NCI-H2107 treated with DMSO at 0.1 percent for 48 hours (cell line): Measurements from ENCODE around the gene EXOC6B.
"Not testable (repeated sequence)": the region's sequence is repeated elsewhere in the genome, so short reads cannot be mapped to it uniquely, and the experiment has no call there.

ENCODE experiments used
- DNase-seq: peaks from one replicate; lab custom pipeline; 2025; ENCODE audit not compliant: unreplicated experiment; lab: John Stamatoyannopoulos, UW

EXOC6B gene

GRCh38 chr2:72619626-72620025 lies 206.2 kb downstream of the EXOC6B start:
- DNase-seq = no peak

DNA sequence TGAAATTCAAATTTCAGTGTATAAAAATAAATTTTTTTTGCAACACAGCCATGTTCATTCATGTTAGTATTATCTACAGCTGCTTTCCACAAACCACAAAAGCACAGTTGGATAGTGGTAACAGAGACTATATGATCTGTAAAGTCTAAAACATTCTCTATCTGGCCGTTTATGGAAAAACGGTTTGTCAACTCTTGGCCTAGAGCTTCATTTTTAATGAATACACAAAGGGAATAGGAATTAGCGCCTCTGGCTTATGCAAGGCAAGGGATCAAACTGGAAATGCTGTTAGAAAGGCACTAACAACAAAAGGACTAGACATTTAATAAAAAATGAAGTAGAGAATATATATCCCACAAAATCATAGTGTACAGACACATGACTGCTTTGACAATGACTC lies 211.9 kb downstream of the EXOC6B start:
- no peak for DNase-seq

DNA sequence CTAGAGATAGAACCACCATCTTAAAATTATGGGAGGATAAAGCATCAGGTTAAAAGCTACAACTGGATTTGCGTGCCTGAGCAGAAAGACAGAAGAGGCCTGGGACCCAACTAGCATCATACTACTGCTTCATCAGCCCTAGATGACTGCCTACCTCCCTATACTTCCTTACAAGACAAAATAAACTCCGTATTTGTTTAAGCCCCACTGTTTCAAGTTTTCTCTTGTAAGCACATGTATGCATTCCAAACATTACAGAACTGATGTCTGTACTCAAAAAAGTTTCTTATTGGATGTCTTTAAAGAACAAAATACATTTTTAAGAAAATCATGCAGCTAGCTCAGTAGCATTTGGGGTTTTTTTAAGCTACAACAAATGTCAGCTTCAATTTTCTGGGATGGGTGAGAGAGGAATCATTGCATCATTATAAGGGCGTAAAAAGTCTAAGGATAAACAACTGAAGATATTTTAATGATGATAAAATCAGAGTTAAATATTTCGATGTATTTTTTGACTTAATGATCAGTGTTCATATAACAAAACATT lies 213.1 kb downstream of the EXOC6B start:
- DNase-seq = no peak

- no peak for DNase-seq
Observed at GRCh38 chr2:72607189-72607588, 218.6 kb downstream of the EXOC6B start.

DNA sequence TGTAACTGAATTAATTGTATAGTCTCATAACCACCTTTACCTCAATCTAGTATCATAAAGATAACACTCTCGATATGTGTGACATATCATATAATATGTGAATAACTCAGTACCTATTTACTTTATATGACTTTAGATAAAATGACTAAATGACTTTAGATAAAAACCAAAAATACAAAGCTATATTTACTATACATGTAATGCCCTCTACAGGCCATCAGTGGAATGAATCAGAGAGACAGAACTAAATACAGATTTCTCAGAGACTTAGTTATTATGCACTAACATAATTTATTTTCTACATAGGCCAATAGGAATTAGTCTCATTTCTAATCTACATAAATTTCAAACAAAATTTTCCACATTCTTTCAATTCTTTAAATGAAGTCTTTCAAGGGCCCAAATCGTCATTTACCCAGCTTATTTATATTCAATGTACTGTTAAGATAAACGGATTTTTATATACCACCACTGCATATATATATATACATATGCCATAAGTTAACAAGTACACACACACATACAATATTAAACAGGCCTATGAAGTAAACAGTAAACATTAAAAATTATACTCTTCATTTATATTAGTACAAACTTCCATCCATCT lies 219.9 kb downstream of the EXOC6B start:
- DNase-seq = no peak

DNA sequence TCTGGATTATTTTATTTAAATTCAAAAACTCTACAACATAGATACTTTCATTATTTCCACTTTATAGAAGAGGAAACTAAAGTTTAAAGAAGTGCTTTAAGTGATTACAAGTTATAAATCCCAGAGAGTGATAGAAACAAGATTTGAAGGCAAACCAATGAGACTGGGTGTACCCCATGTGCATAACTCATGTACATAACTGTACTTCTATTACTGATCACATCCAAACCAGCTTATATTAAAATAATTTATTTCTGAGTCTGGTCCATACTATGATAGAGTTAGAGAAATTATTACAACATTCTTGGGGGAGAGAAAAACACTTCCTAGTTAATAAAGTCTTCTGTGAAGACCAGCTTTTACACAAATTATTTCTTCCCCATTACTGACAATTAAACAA lies 221.4 kb downstream of the EXOC6B start:
- no peak for DNase-seq

GRCh38 chr2:72603481-72603880 lies 222.4 kb downstream of the EXOC6B start:
- no peak for DNase-seq

- DNase-seq = no peak
Observed at GRCh38 chr2:72602711-72603110, 223.1 kb downstream of the EXOC6B start.

- DNase-seq = no peak
Observed at GRCh38 chr2:72602095-72602494, 223.7 kb downstream of the EXOC6B start.

GRCh38 chr2:72583836-72584235 lies 242.0 kb downstream of the EXOC6B start:
- not testable (repeated sequence) for DNase-seq

- no peak for DNase-seq
Observed at GRCh38 chr2:72583376-72583775, 242.5 kb downstream of the EXOC6B start.

DNA sequence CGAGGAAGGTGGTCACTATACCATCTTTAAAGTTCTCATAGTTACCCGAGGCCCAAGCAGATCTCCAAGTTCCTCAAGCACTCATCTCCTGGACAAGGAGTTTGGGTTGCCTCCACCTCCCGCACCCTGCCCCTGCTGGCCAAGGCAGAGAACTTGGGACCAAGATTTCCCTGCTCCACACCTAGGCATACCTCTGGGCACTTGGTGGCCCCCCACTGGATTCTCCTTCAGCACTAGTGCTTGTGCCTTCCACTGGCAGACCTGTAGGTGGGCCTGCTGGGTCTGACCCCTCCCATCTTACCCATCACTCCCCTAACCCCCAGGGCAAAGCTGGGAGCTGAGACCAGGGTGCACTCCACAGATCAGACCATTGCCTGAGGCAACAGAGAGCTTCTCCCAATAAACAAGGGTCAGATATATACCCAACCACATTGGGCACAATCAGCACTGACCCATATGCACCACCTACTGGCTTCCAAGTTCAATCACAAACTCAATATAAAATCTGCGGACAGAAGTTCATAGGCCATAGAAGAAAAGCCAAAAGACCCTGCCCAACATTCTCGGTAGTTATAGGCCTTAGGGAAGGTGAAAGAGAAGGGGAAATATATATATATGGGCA lies 244.2 kb downstream of the EXOC6B start:
- no peak for DNase-seq

- DNase-seq = peak; percentile 66
Observed at GRCh38 chr2:72579591-72580180, 246.1 kb downstream of the EXOC6B start.

GRCh38 chr2:72576861-72577260 lies 249.0 kb downstream of the EXOC6B start:
- no peak for DNase-seq

GRCh38 chr2:72576459-72576858 lies 249.4 kb downstream of the EXOC6B start:
- no peak for DNase-seq

DNA sequence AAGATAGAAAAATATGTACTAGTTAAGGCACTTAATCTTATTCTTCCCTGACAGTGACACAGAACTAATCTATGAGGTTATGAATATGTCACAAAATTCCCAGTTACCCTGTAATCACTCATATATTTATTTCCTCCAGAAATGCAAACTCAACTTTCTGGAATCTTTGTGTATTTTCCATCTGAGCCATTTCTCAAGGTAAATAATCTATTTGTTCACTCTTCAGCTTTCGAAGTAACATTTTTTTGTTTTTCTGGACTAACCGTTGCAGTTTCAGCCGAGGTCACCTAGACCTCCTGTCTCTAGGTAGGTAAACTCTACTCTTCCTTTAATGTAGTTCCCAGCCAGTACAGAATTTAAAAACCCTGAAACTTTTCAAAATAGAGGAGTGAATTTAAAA lies 250.9 kb downstream of the EXOC6B start:
- DNase-seq = no peak

- DNase-seq = no peak
Observed at GRCh38 chr2:72573232-72573631, 252.6 kb downstream of the EXOC6B start.

GRCh38 chr2:72572501-72572900 lies 253.3 kb downstream of the EXOC6B start:
- no peak for DNase-seq

- no peak for DNase-seq
Observed at GRCh38 chr2:72570413-72570812, 255.4 kb downstream of the EXOC6B start.

DNA sequence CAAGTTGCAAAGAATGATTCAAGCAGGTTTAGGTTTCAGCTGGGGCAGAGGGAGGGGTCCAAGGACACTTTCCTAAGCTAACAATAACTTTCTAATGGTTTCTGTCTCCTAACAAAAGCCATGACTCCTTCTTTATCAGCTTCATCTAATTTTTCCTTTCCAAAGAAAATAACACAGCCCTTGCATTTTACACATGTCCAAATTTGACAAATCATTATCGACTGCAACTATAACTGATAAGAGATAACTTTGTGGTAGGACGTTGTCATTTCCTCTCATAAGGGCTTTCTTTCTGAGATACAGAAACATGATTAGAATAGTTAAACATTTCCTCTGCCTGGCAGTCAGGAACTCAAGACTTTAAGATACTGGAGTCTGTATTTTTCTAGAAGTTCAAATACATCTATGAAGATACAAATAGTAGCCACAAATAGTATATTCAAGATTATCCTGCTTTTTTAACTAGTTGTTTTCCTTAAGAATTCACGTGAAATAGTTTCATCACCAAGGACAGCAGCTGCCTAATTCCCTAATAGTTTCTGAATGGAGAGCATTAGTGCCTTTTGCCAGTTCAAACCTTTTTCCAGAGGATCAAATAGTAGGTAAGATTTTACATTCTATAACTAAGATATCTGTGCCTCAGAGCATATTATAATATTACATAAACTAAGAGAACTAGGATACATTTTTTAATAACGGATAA lies 263.2 kb downstream of the EXOC6B start:
- no peak for DNase-seq

- no peak for DNase-seq
Observed at GRCh38 chr2:72561621-72562318, 264.1 kb downstream of the EXOC6B start.
